GM06990 (cell line): ENCODE results near the gene TNFRSF4.

ENCODE experiments used
- DNase-seq: peaks from one replicate; pipeline ENCODE4 v3.0.0-alpha.2; 2011; ENCODE audit not compliant: insufficient read length; ENCODE audit errors: extremely low read depth
- H3K27me3 ChIP-seq: replicated peaks from 2 replicates; pipeline ENCODE4 v1.6.0; 2011; ENCODE audit warnings: low read length; ENCODE audit not compliant: control insufficient read depth, insufficient read depth
- H3K36me3 ChIP-seq: 2 replicates; pipeline ENCODE4 v1.5.1; 2011; ENCODE audit warnings: low read length; ENCODE audit not compliant: control insufficient read depth, insufficient read depth
- H3K4me3 ChIP-seq: replicated peaks from 2 replicates; pipeline ENCODE4 v1.5.1; 2011; ENCODE audit warnings: low read depth, mild to moderate bottlenecking, control low read depth, low read length
- TF ChIP-seq, protein P1 (sequence below): IDR thresholded peaks from 2 replicates; pipeline ENCODE4 v1.5.1; 2011; ENCODE audit warnings: low read length, control low read depth, mild to moderate bottlenecking, inconsistent platforms; ENCODE audit not compliant: insufficient read depth, poor library complexity, severe bottlenecking

The TNFRSF4 gene

DNA sequence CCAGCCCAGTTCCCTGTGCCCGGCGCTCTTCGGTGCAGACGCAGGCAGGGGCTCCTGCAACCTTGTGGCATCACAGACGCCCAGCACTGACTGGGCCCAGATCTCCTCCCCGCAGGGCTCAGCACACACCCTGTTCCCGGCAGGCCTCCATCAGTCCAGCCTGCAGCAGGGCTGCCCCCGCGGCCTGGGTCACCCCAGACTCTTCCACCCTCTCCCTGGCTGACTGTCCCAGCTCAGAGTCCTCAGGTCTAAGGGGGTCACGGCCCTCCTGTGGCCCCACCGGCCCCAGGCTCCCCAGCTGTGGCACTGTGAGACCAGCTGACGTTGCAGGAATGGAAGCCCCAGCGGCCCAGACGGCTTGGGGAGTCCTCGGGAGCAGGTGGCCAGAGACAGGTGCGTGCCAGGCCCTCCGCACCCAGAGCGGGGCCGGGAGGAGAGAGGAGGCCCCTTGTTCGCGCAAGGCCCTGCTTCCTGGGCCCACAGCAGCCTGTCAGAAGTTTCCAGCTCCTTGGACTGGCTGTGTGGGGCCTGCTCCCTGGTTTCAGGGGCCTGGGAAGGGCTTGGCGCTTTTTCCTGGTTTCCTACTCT, 22.3 kb upstream of the TNFRSF4 start:
- no peak overlapping the region for H3K4me3 ChIP-seq
- no peaks in the 10 kb centered on the region; the same call in 1 of the 2 replicates for H3K27me3 ChIP-seq
- H3K36me3 ChIP-seq: no peaks in the 10 kb centered on the region; the same call in 1 of the 2 replicates
- TF ChIP-seq, protein P1, sequence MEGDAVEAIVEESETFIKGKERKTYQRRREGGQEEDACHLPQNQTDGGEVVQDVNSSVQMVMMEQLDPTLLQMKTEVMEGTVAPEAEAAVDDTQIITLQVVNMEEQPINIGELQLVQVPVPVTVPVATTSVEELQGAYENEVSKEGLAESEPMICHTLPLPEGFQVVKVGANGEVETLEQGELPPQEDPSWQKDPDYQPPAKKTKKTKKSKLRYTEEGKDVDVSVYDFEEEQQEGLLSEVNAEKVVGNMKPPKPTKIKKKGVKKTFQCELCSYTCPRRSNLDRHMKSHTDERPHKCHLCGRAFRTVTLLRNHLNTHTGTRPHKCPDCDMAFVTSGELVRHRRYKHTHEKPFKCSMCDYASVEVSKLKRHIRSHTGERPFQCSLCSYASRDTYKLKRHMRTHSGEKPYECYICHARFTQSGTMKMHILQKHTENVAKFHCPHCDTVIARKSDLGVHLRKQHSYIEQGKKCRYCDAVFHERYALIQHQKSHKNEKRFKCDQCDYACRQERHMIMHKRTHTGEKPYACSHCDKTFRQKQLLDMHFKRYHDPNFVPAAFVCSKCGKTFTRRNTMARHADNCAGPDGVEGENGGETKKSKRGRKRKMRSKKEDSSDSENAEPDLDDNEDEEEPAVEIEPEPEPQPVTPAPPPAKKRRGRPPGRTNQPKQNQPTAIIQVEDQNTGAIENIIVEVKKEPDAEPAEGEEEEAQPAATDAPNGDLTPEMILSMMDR: no peak
- DNase-seq: no peak

DNA sequence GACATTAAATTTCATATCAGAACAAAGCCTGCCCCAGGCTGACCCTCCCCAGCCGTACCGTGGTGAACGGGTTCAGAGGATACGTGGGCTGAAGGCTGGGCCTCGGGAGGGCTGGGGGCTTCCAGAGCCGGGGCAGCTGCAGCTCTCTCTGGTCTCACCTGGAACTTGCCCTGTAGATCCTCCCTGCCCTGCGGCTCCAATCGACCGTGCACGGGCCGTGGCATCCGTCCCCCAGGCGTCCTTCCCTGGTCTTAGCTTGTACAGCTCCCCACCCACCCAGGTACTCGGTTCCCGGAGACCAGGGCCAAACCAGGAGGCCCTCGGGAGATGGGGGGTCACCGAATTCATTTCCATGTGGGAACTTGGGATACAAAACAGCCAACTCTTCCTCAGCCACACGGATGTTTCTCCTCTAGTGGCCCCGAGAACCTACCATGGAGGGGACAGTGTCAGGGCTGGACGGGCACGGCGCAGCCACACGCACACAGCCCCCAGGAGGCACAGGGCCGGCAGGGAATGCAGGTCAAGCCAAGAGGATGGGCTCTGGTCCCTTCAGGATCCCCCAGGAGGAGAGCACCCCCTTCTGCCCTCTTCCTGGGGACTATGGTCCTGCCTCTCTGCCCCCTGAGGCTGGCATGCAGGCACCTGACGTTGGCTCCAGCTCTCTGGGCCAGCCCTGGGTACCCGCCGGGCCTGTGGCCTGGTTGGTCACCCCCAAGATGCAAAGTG, 21.2 kb upstream of the TNFRSF4 start:
- no peaks in the 10 kb centered on the region; the same call in 1 of the 2 replicates for H3K27me3 ChIP-seq
- H3K4me3 ChIP-seq: no peak overlapping the region
- no peaks in the 10 kb centered on the region; the same call in 1 of the 2 replicates for H3K36me3 ChIP-seq
- TF ChIP-seq, protein P1: no peak
- no peak for DNase-seq

DNA sequence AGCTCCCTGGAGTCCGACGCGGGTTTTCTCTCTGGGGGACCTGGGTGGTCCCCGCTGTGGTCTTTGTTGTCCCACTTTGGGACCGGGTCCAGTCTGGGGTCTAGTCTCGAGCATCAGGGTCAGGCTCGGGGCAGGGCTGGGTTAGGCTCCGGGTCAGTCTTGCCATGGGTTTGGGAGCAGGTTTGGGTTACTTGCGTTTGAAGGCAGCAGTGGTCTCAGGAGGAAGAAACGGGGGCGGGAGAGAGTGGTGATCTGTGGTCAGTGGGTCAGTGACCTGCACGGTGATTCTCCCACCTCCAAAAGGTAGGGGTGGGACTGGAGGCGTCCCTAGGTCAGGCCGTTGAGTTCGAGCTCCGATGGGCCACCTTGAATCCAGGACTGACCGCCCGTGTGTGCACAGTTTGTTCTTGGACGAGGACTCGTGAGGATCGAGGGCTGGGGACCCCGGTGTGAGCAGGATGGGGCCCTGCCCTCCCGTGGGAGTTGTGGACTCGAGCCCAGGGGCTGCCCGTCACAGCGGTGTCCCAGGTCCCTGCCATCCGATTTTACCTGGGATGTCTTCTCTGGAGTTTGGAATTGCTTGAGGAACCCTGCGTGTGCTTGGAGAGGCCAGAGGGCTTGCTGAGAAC, 20.3 kb upstream of the TNFRSF4 start:
- Histone ChIP-seq H3K36me3 (peaks cover 3% of the 10 kb centered on the region; the same call in 1 of the 2 replicates), H3K27me3 (no peaks in the 10 kb centered on the region; the same call in 1 of the 2 replicates), H3K4me3 (no peak overlapping the region)
- no peak for DNase-seq
- TF ChIP-seq, protein P1: no peak

DNA sequence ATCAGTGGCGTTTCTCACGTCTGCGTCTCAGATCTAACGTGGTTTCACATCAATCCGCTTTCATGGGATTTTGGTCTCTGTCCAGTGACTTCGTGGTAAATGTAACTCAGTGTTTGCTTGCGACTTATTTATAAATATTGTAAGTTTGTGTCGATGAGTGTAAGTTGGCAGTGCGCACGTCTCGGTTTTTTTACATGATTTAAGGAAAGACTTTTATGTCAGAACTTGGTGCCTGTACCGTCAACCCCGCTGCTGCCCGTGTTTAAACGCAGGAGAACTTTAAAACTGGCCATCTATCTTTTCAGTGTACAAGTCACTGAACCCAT, 19.6 kb upstream of the TNFRSF4 start:
- Histone ChIP-seq H3K4me3 (no peak overlapping the region), H3K27me3 (no peaks in the 10 kb centered on the region; the same call in 1 of the 2 replicates), H3K36me3 (peaks cover 4% of the 10 kb centered on the region)
- TF ChIP-seq, protein P1: no peak
- no peak for DNase-seq

DNA sequence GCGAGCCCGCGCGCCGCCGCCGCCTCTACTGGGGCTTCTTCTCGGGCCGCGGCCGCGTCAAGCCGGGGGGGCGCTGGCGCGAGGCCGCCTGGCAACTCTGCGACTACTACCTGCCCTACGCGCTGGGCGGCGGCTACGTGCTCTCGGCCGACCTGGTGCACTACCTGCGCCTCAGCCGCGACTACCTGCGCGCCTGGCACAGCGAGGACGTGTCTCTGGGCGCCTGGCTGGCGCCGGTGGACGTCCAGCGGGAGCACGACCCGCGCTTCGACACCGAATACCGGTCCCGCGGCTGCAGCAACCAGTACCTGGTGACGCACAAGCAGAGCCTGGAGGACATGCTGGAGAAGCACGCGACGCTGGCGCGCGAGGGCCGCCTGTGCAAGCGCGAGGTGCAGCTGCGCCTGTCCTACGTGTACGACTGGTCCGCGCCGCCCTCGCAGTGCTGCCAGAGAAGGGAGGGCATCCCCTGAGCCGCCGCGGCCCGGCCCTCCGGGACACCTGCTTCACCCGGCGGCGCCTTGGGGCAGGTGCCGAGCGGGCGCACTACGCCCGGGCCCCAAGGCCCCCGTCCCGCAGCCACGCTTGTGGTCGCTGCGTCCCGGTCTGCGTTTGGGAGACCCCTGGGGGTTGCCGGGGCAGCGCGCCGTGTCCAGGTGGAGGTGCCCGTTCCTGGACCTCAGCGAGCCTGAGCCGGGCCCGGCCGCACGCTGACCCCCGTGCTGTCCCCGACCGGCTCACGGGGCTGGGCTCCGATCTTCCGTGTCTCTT, 19.0 kb upstream of the TNFRSF4 start:
- H3K36me3 ChIP-seq: peaks cover 10% of the 10 kb centered on the region
- DNase-seq: no peak
- H3K27me3 ChIP-seq: no peaks in the 10 kb centered on the region; the same call in 1 of the 2 replicates
- TF ChIP-seq, protein P1: no peak
- H3K4me3 ChIP-seq: peak overlapping the region; percentile 46; the same call in 1 of the 2 replicates
